Measurements from ENCODE around the gene ZPR1.

The ZPR1 gene

DNA sequence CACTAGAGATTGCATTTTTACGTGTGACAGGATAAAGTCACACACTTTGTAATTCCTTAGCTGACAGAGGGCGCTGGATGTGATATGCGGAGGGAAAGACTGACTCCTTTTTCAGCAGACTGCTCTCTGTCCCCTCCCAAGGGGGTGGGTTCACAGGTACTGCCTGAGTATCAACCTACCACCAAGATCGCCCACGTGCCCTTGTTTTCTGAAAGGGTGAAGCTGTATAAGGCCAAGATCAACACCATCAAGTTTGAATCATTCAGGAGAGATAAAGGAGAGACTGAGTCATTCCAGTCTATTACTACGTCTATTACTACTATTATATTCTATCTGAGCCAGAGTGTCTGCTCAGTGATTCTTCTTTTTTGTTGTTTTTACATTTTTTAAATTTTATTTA lies 45.7 kb downstream of the ZPR1 start:
- DNase-seq, result no peak

DNA sequence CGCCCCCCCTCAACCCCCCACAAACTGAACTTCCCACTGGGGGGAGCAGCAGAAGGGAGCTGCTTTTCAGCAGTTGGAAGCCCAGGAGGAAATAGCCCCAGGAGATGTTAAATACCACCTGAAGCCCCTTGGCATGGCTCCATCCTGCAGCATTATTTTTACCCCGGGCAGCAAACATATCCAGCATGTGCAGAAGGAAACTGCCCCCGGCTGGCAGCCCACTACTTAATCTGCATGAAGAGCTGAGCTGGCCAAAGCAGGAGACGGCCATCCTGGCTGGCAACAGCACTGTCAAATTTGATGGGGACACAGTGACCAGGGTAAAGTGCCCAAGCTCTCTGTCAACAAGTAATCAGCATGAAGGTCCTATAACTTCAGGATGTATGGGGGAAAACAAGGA lies 47.1 kb downstream of the ZPR1 start:
- DNase-seq, result no peak

DNA sequence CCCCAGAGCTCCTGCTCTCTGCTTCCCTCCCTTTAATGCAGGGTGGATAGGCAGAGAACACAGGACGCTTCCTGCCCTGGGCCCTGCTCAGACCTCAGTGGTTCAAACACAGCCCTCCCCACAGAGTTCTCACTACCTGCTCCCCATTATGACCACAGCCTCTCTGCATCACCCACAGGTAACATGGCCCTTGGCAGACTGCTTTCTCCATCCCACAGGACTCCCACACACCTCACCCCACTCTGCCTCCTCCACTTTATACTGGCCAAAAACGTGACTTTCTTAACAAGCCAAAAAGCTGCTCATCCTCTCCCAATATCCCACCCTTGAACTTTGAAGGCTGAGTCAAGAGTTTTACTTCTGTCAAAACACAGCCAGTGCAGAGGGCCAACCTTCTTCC lies 48.8 kb downstream of the ZPR1 start:
- DNase-seq, result no peak

DNA sequence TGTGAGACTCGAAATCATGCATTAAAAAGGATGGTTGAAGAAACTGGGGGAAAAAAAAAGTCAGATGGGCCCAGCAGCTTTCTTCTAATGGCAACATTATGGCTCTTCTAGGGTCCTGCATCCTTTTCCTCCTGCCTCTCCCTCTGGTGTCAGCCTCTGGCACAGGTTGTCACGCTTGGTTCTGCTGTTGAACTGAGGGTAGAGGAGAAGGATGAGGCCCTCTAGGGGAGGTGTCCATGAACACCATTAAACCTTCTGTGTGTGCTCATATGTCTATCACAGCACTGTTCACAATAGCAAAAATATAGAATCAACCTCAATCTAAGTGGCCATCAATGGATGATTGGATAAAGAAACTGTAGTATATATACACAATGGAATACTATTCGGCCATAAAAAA lies 51.1 kb downstream of the ZPR1 start:
- no peak for DNase-seq

DNA sequence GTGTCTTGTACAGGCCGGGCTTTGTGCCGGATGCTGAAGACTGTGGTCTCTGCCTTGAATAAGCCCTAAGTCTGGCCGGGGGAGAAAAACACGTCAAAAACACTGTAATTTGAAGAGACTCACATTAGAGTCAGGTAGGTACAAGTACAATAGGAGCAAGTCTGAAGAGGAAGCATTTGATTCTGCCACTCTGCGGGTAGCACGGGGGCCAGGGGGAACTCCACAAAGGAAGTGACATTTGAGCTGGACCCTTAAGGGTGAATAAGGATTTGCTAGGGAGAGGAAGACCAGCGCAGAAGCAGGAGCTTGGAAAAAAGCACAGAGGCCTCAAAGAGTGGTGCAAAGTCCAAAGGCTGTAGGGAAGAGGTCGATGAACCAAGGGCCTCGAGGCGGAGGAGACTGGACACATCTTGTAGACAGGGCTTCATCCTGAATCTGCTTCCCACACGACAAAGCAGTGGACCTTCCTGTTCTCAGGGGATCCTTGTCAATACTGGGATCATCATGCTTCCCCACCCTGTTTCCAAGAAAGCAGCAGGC lies 53.8 kb downstream of the ZPR1 start:
- no peak for DNase-seq

DNA sequence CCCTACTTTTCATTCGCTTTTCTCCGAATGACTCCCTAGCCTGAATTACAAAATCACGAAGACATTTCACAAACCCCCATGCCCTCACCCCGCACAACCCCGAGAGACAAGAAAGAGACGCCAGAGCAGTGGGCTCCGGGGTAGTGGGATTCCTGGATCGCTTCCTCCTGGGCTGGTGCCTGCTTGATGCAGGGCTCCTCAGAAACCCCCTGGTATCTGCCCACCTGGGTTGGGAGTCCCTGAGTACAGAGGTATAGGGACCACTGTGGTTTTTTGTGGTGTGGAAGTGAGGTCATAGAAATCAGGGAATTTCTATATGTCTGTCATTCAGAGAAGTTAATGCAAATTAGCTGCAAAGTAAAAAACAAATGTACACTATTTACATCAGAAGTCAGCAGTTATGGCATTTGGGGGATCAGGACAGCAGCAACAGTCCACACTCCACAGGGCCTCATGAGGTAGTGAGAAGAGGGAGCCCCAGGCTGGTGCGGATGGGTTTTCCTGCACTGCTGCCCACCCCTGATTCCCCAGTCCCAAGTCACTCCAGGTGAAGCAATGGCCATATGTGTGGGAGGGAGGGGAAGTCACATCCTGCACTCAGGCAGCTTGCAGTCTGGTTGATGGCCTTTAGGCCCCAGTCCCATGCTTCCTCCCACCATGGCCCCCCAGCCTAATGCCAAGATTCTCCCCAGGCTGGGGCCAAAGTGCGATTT lies 54.6 kb downstream of the ZPR1 start:
- DNase-seq, result no peak

DNA sequence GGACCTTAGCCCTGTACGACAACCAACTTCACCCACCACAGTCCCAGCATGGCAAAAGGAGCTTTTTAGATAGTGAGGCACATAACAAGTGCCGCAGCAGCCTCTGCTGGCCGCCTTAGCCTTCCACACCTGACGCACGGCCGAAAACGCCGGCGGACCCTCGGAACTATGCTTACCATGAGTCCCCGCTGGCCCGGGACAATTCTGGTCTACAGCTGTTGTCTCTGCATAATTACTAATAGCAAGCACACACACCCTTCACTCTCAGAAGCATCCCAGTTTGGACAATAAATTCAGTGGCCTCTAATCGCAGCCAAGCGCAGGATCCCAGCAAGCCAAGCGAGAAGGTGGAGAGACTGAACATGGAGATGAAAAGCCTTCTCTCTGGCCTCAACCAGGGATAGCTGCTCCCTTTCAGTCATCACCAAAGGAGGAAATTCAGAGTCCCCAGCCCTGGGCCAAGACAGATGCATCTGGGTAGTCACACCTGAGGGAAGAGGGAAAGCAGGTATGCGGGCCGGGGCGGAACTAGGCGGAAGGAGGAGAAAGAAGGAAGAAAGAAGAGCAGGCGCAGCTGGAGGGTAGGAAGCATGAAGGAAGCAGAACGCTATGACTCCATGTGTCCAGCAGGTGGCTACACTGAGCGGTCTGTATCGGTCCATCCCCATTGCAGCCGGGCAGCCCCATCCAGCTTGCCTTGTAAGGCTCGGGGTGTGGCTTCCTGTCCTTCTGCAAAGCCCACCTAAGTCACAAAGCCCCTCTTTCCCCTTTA lies 55.4 kb downstream of the ZPR1 start:
- no peak for DNase-seq

DNA sequence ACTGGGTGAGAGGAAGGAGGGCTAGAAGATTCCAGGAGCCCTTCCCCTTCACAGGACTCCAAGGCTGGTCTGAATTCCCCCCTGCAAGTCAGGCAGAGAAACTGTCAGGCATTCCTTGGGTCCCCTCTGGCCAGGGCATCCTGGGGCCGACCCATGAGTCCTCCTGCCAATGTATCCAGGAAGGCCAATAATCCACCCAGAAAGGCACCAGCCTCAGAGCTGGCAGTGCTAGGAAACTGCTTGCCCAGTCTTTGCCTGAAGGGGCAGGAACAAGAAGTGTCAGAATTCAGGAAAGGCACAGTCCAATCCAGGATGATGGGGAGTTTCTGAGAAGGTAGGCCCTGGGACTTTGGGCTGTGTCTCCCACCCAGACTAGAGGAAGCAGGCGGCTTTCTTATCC lies 56.0 kb downstream of the ZPR1 start:
- no peak for DNase-seq

DNA sequence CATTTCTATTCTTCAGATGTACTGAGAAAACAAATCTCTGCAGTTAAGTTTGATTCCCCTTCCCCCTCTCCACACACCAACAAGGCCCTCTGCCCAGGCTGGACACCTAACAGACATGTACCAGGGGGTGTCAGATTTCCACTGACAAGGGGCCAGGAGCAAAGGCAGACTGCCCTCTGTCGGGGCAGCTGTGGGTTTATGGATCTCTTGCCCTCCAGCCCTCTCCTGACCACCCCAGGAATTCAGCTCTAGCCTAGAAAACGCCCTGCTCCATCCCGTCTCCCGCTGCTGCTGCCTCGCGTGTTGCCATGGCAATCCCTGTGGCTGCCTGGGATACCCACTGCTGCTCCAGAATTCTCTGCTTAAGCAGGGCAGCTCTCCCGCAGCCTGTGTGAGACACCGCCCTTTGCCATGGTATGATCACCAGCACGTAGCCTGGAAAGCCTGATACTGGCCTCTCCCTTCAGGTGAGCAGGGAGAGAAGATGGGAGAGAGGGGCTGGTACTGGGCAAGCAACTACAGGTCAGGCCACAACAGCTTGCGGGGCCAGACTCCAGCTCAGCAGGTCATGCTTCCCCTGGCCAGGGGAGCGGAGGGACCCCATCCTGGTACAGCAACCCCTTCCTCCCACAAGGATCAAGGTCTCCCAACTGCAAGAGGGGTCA lies 56.6 kb downstream of the ZPR1 start:
- DNase-seq, result no peak

DNA sequence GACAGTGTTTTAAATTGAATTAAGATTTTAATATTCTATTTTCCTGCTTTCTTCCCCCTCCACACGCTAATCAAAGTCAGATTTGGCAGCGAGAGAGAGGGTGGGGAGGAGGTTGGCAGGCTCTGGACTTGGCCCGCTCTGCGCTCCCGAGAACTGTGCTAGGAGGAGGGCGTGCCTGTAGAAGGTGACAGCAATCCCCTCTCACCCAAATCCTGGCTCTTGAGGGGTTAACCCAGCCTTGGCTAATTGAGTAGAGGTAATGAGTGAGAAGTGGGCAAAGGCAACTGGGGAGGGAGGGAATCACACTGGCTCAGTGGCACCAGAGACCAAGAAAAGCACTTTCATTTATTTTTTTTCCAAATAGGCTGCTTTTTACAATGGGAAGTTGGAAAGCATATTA lies 57.2 kb downstream of the ZPR1 start:
- DNase-seq, result no peak

DNA sequence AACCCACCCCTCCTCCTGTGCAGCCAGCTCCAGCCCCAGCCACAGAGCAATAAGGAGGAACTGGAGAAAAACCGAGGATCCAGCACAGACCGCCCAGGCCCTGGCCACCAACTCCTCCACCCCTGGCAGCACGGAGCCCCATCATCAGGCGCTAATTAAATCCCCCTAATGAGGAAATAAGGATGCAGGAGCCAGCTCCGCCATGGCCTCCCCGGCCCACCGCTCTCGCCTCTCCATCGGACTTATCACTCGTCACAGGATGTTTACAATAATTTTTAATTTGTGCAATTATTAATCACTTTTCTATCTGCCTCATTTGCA lies 57.6 kb downstream of the ZPR1 start:
- DNase-seq, result no peak

DNA sequence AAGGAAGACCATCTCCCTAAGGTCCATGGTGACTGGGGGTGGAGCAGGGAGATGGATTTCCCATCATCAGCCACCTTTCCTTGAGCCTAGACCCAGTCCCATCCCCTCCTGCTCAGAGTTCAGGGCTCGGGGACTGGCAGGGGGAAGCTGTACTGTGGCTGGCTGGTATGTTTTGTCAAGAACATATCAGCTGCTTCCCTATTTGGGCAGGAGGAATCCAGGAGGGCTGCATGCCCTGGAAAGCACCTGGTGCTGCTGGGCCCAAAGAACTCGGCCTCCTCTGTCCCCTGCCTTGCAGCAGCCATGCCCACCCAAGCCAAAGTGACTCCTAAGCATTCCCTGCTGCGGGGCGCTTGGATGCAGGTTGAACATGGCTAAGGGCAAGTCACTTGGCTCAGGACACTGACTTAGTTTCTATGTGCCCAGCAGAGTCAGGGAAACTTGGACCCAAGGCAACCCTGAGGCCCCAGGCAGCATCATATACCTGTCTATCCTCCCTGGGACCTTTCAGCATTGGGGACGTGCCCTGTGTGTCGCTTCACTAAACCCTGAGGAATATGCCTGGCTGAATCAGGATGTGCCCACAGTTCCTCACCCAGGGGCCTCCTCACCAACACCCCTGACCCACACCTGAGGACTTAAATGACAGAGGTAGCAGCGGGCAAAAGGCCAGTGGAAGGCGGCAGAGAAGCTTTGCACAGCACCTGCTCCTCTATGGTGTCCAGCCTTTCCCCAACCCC lies 58.2 kb downstream of the ZPR1 start:
- DNase-seq, result no peak

DNA sequence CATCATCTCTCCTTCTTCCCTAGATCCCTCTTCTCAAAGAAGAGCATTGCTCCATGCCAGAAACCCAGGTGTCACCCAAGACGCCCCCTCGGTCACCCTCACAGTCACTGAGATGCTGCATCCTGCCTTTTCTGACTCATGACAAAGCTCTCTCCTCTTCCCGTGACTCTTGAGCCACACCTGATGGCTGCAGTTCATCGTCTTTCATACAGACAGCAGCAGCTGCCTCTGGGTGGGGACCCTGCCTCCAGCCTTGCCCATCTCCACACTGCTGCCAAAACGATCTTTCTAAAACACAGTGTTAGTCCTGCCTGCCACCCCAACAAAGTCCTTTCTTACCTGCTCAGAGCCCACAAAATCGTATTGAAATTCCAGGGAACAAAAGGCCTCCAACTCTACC lies 59.8 kb downstream of the ZPR1 start:
- no peak for DNase-seq

DNA sequence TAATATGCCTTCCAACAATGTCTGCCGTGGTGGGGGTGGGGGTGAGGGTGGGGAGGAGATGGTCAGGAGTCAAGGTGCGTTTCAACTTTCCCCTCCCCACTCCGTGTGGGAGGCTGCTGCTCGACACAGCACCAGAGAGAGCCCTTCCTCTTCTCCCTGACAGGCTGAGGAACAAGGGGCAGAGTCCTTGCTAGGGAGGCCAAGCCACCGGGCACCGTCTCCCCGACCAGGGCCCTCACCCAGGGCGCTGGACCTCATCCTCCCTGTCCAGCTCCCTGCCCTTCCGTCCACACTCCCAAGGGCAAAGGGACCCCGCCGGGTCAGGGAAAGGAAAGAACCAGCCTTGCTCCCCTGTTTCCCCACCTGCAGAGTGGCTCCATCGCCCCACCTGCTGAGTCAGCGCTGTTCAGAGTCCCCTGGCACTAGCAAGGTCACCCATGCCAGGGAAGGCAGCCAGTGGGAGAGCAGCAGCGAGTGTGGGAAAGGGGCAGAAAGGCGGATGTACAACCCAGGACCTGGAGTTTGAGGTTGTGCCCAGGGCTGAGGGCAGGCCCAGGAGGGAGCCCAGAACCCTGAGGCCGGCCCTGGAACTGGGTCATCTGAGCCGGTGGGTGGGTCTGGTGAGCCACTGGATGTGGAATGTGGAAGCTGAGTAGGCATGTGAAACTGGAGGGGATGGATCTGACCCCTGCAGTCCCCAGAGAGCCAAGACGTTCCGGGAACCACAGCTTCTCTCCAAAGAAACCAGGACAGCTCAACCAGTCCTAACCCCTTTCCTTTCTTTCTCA lies 62.2 kb downstream of the ZPR1 start:
- DNase-seq, result no peak

DNA sequence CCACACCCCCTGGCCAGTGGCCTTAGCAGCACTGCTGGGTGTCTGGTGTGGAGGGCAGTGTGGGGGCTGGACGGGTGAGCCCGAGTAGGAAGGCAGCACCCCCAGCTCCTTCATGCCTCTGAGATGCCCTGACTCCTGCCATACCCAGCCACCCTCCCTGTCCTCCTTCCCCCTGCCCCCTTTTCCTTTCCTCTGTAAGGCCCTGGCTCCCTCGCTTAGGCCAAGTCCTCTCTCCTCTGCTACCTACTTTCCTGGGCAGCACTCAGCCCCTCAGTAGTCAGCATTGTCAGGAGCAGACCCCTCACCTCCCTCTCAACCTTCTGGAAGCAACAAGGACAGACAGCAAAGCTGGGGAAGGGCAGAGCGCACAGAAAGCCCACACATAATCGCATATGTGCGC lies 63.0 kb downstream of the ZPR1 start:
- DNase-seq, result no peak

Measured in NCI-H187 (cell line).